ENCODE measurements around the gene GFI1B. TPM values are rescaled to one million over a fixed set of nuclear protein-coding genes. Genes with fewer than 3 reads are reported as not detected.

The GFI1B gene
- total and polyA plus RNA-seq, 2 donors (not counting 1 experiment from before 2014, with no cell fraction given) = under 0.01 to 0.06 TPM

DNA sequence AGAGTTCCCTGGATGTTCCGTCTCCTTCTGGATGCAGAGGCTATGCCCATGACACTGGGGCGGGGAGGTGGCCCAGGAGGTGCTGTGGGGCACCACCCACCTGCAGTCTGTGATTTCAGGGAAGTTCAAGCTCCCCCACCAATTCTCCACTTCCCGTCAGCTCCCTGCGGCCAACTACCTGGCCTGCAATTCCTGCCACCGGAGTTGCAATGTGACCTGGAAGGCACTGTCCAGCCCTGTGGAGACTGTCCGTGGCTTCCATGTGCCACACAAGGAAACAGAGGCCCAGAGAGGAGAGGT, 16.6 kb downstream of the GFI1B start:
- Histone ChIP-seq H3K4me3 (replicated peaks in 1 of 4; ENCODE audit: control extremely low read depth in 1 of 4, insufficient read depth in 1 of 4, low read depth in 3 of 4, low read length in 4 of 4) (no peak overlapping the region), H2AFZ (ENCODE audit: low read length) (no peak overlapping the region), H3K9me3 (ENCODE audit: control insufficient read depth, insufficient read depth, low read depth, low read length) (no peaks in the 10 kb centered on the region), H3K9ac (ENCODE audit: insufficient read depth, low read length) (no peak overlapping the region), H3K4me1 (ENCODE audit: control insufficient read depth, extremely low read depth, insufficient read depth, low read length) (no peaks in the 10 kb centered on the region), H3K36me3 (ENCODE audit: control insufficient read depth, insufficient read depth, low read length) (no peaks in the 10 kb centered on the region), H3K79me2 (ENCODE audit: control insufficient read depth, insufficient read depth, low read length) (no peaks in the 10 kb centered on the region), H3K4me2 (ENCODE audit: extremely low read depth, insufficient read depth, low read length) (no peak overlapping the region), H3K27ac (ENCODE audit: insufficient read depth, low read length) (no peak overlapping the region), H3K27me3 (ENCODE audit: control insufficient read depth, insufficient read depth, low read length) (peaks cover 23% of the 10 kb centered on the region), H4K20me1 (ENCODE audit: control insufficient read depth, extremely low read depth, insufficient read depth, low read length) (no peaks in the 10 kb centered on the region)
- TF ChIP-seq EZH2 (IDR thresholded peaks at IDR 0.05; ENCODE audit: low read length, missing control alignments) = no peak
- TF ChIP-seq, protein P1, sequence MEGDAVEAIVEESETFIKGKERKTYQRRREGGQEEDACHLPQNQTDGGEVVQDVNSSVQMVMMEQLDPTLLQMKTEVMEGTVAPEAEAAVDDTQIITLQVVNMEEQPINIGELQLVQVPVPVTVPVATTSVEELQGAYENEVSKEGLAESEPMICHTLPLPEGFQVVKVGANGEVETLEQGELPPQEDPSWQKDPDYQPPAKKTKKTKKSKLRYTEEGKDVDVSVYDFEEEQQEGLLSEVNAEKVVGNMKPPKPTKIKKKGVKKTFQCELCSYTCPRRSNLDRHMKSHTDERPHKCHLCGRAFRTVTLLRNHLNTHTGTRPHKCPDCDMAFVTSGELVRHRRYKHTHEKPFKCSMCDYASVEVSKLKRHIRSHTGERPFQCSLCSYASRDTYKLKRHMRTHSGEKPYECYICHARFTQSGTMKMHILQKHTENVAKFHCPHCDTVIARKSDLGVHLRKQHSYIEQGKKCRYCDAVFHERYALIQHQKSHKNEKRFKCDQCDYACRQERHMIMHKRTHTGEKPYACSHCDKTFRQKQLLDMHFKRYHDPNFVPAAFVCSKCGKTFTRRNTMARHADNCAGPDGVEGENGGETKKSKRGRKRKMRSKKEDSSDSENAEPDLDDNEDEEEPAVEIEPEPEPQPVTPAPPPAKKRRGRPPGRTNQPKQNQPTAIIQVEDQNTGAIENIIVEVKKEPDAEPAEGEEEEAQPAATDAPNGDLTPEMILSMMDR (conservative IDR thresholded peaks at IDR 0.05 in 1 of 2, IDR thresholded peaks at IDR 0.05 in 1 of 2; ENCODE audit: low read depth in 1 of 2, low read length in 2 of 2) = no peak
- no peak for DNase-seq (ENCODE audit: low read depth in 2 of 2)

DNA sequence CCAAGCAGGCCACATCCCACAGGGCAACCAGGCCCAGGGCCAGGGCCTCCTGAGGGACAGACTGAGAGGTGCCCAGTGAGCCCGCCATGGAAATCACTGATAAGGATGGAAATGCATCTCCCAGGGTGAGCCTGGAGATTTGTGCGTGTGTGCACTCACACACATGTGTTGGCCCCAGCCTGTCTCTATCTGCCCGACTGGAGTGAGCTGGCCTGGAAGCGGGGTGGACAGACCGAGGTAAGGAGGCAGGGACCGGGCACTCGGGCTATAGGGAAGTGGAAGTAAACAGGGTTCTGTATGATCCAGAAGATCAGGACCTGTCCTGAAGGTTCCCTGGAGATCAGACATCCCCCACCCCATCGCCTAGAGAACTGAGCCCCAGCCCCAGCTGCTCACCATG, 17.4 kb downstream of the GFI1B start:
- no peak for DNase-seq (ENCODE audit: low read depth in 2 of 2)
- no peak overlapping the region for H3K4me2 ChIP-seq (ENCODE audit: extremely low read depth, insufficient read depth, low read length)
- no peaks in the 10 kb centered on the region for H3K9me3 ChIP-seq (ENCODE audit: control insufficient read depth, insufficient read depth, low read depth, low read length)
- H3K27me3 ChIP-seq (ENCODE audit: control insufficient read depth, insufficient read depth, low read length) = peaks cover 23% of the 10 kb centered on the region
- H3K9ac ChIP-seq (ENCODE audit: insufficient read depth, low read length) = no peak overlapping the region
- H3K4me1 ChIP-seq (ENCODE audit: control insufficient read depth, extremely low read depth, insufficient read depth, low read length) = no peaks in the 10 kb centered on the region
- H3K4me3 ChIP-seq (replicated peaks in 1 of 4; ENCODE audit: control extremely low read depth in 1 of 4, insufficient read depth in 1 of 4, low read depth in 3 of 4, low read length in 4 of 4) = no peak overlapping the region
- no peak overlapping the region for H3K27ac ChIP-seq (ENCODE audit: insufficient read depth, low read length)
- H2AFZ ChIP-seq (ENCODE audit: low read length) = no peak overlapping the region
- H3K36me3 ChIP-seq (ENCODE audit: control insufficient read depth, insufficient read depth, low read length) = no peaks in the 10 kb centered on the region
- H3K79me2 ChIP-seq (ENCODE audit: control insufficient read depth, insufficient read depth, low read length) = no peaks in the 10 kb centered on the region
- TF ChIP-seq, protein P1 (conservative IDR thresholded peaks at IDR 0.05 in 1 of 2, IDR thresholded peaks at IDR 0.05 in 1 of 2; ENCODE audit: low read depth in 1 of 2, low read length in 2 of 2) = no peak
- TF ChIP-seq EZH2 (IDR thresholded peaks at IDR 0.05; ENCODE audit: low read length, missing control alignments) = no peak
- H4K20me1 ChIP-seq (ENCODE audit: control insufficient read depth, extremely low read depth, insufficient read depth, low read length) = no peaks in the 10 kb centered on the region

DNA sequence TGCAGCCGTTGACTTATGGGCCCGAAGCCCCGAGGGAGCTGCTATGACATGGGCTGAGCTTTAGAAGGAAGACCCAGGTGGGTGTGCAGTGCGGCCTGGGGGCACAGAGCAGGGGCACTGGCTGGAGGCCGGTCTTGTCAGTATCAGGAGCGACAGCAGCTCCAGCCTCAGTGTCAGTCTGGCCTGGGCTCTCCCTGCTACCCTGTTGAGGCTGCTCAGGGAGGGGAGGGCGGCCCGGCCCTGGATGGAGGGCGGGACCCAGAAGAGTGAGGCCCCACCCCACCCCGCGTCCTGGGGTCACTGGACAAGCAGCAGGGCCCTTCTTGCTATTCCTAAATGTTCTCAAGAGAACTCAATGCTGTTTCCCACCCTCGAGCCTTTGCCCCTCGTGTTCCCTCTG, 18.0 kb downstream of the GFI1B start:
- Histone ChIP-seq H4K20me1 (ENCODE audit: control insufficient read depth, extremely low read depth, insufficient read depth, low read length) (no peaks in the 10 kb centered on the region), H2AFZ (ENCODE audit: low read length) (no peak overlapping the region), H3K4me3 (replicated peaks in 1 of 4; ENCODE audit: control extremely low read depth in 1 of 4, insufficient read depth in 1 of 4, low read depth in 3 of 4, low read length in 4 of 4) (no peak overlapping the region), H3K4me2 (ENCODE audit: extremely low read depth, insufficient read depth, low read length) (no peak overlapping the region), H3K79me2 (ENCODE audit: control insufficient read depth, insufficient read depth, low read length) (no peaks in the 10 kb centered on the region), H3K27ac (ENCODE audit: insufficient read depth, low read length) (no peak overlapping the region), H3K27me3 (ENCODE audit: control insufficient read depth, insufficient read depth, low read length) (peaks cover 21% of the 10 kb centered on the region), H3K9ac (ENCODE audit: insufficient read depth, low read length) (no peak overlapping the region), H3K9me3 (ENCODE audit: control insufficient read depth, insufficient read depth, low read depth, low read length) (no peaks in the 10 kb centered on the region), H3K36me3 (ENCODE audit: control insufficient read depth, insufficient read depth, low read length) (no peaks in the 10 kb centered on the region), H3K4me1 (ENCODE audit: control insufficient read depth, extremely low read depth, insufficient read depth, low read length) (no peaks in the 10 kb centered on the region)
- DNase-seq (ENCODE audit: low read depth in 2 of 2) = no peak
- TF ChIP-seq, protein P1 (conservative IDR thresholded peaks at IDR 0.05 in 1 of 2, IDR thresholded peaks at IDR 0.05 in 1 of 2; ENCODE audit: low read depth in 1 of 2, low read length in 2 of 2) = no peak
- TF ChIP-seq EZH2 (IDR thresholded peaks at IDR 0.05; ENCODE audit: low read length, missing control alignments) = no peak

All from fibroblast of lung (primary cell).